Esophagus squamous epithelium (tissue), 5 donors: ENCODE measurements around the gene SGCD. TPM values are rescaled to one million over a fixed set of nuclear protein-coding genes. Genes with fewer than 3 reads are reported as not detected.

ENCODE experiments used
- DNase-seq: peaks from one replicate; lab custom pipeline; 2025; lab: John Stamatoyannopoulos, UW
- H3K27ac ChIP-seq, 4 donors: fragments of 200-600 bp; sonication (generic); one replicate each; pipeline ENCODE4 v1.5.1; 2016 to 2019; ENCODE audit warnings: mild to moderate bottlenecking in 1 of 4
- H3K27me3 ChIP-seq, 4 donors: fragments of 200-600 bp; sonication (generic); 1 replicate in 3 of 4; 2 replicates in 1 of 4; pipeline versions ENCODE4 v1.5.1 to v1.6.0; 2017 to 2021; ENCODE audit warnings: antibody characterized with exemption in 1 of 4
- H3K36me3 ChIP-seq, 3 donors: fragments of 200-600 bp; sonication (generic); one replicate each; pipeline ENCODE4 v1.5.1; 2016 to 2019
- H3K4me1 ChIP-seq, 3 donors: fragments of 200-600 bp; sonication (generic); one replicate each; pipeline ENCODE4 v1.5.1; 2017 to 2019
- H3K4me3 ChIP-seq, 4 donors: fragments of 200-600 bp; sonication (generic); 1 replicate in 3 of 4; 2 replicates in 1 of 4; pipeline ENCODE4 v1.5.1; 2016 to 2019; ENCODE audit warnings: mild to moderate bottlenecking in 2 of 4, moderate library complexity in 1 of 4
- H3K9me3 ChIP-seq, 3 donors: fragments of 200-600 bp; sonication (generic); one replicate each; pipeline ENCODE4 v1.5.1; 2016 to 2019
- CTCF ChIP-seq, 6 experiments: fragments of 450-650 bp in 4 of 6; fragments of 200-600 bp in 2 of 6; sonication (generic) in 2 of 6; IDR thresholded peaks; one replicate each; pipeline ENCODE4 v1.5.1; 2016 to 2019; ENCODE audit warnings: antibody characterized with exemption in 6 of 6, mild to moderate bottlenecking in 4 of 6, moderate library complexity in 4 of 6
- POLR2A ChIP-seq, 4 donors: fragments of 450-650 bp; IDR thresholded peaks; one replicate each; pipeline ENCODE4 v1.6.1; 2017; ENCODE audit warnings: antibody characterized with exemption in 4 of 4, mild to moderate bottlenecking in 4 of 4, moderate library complexity in 3 of 4
- WGBS, 2 donors: methylation state at CpG; one replicate each; pipeline ENCODE4 v1.1.5; 2018; 5-methylcytosine and 5-hydroxymethylcytosine counted together
- intact Hi-C: fragments of 100-400 bp; cut with DNase I; formaldehyde crosslinking; loops from one replicate; pipeline ENCODE4 v1.15.0; 2022
- total RNA-seq, 4 donors: library from RNA; depleted of rRNA; stranded (reverse); fragments of >200 nt; gene quantifications; one replicate each; pipeline ENCODE4 v1.1.0, GENCODE V29; 2016
- donor health status: DM: yes; HTN: yes; CAD: no.

Gene SGCD
- total RNA-seq, 4 donors from 2014 or later, result 0.08 to 4.4 (median 0.64) TPM

- no peak overlapping the region for H3K27ac ChIP-seq
- no peak for DNase-seq
- H3K4me1 ChIP-seq, result no peaks in the 10 kb centered on the region
- H3K4me3 ChIP-seq, result no peak overlapping the region
- H3K36me3 ChIP-seq, result no peaks in the 10 kb centered on the region
- H3K27me3 ChIP-seq, result no peaks in the 10 kb centered on the region
- TF ChIP-seq POLR2A (IDR thresholded peaks at IDR 0.05) (no peak), CTCF (IDR thresholded peaks at IDR 0.05) (no peak)
- no peaks in the 10 kb centered on the region for H3K9me3 ChIP-seq
- intact Hi-C loops, result no loop called here
Observed at GRCh38 chr5:156456857-156457256, 129.9 kb downstream of the SGCD start.

GRCh38 chr5:156459812-156460385 lies 132.9 kb downstream of the SGCD start:
- no peak for TF ChIP-seq CTCF (IDR thresholded peaks at IDR 0.05)
- no peak for TF ChIP-seq POLR2A (IDR thresholded peaks at IDR 0.05)
- no peak overlapping the region for H3K4me3 ChIP-seq
- H3K9me3 ChIP-seq, result no peaks in the 10 kb centered on the region
- H3K36me3 ChIP-seq, result no peaks in the 10 kb centered on the region
- intact Hi-C loops, result no loop called here
- H3K4me1 ChIP-seq, result no peaks in the 10 kb centered on the region
- no peaks in the 10 kb centered on the region for H3K27me3 ChIP-seq
- DNase-seq, result no peak
- H3K27ac ChIP-seq, result no peak overlapping the region
- WGBS, 2 donors, result 69 to 82% methylated on average over 1 of the region's 1 CpG

- Histone ChIP-seq H3K27ac (no peak overlapping the region), H3K36me3 (no peaks in the 10 kb centered on the region), H3K9me3 (no peaks in the 10 kb centered on the region), H3K27me3 (no peaks in the 10 kb centered on the region), H3K4me1 (no peaks in the 10 kb centered on the region), H3K4me3 (no peak overlapping the region)
- DNase-seq, result no peak
- TF ChIP-seq CTCF (IDR thresholded peaks at IDR 0.05) (no peak), POLR2A (IDR thresholded peaks at IDR 0.05) (no peak)
- intact Hi-C loops, result no loop called here
Observed at GRCh38 chr5:156460471-156460870, 133.5 kb downstream of the SGCD start.

- Histone ChIP-seq H3K4me1 (no peaks in the 10 kb centered on the region), H3K27ac (no peak overlapping the region), H3K9me3 (no peaks in the 10 kb centered on the region), H3K27me3 (no peaks in the 10 kb centered on the region), H3K36me3 (no peaks in the 10 kb centered on the region), H3K4me3 (no peak overlapping the region)
- no peak for DNase-seq
- intact Hi-C loops, result no loop called here
- 50 to 66% methylated on average over 3 of the region's 3 CpGs for WGBS, 2 donors
- TF ChIP-seq CTCF (IDR thresholded peaks at IDR 0.05), result no peak
- TF ChIP-seq POLR2A (IDR thresholded peaks at IDR 0.05), result no peak
Observed at GRCh38 chr5:156466871-156467270, 139.9 kb downstream of the SGCD start.

GRCh38 chr5:156469636-156470035 lies 142.7 kb downstream of the SGCD start:
- intact Hi-C loops, result no loop called here
- Histone ChIP-seq H3K27ac (no peak overlapping the region), H3K4me3 (no peak overlapping the region), H3K9me3 (no peaks in the 10 kb centered on the region), H3K36me3 (no peaks in the 10 kb centered on the region), H3K4me1 (peaks cover 0 to 13% (median 5%) of the 10 kb centered on the region in 3 donors), H3K27me3 (no peaks in the 10 kb centered on the region)
- WGBS, 2 donors, result 88 to 90% methylated on average over 3 of the region's 3 CpGs
- DNase-seq, result no peak
- TF ChIP-seq POLR2A (IDR thresholded peaks at IDR 0.05) (no peak), CTCF (IDR thresholded peaks at IDR 0.05) (no peak)
